IMR-90 (cell line): ENCODE results near the gene GPC6.

Source experiments
- CEBPB ChIP-seq: IDR thresholded peaks from 2 replicates; pipeline ENCODE4 v1.6.1; 2012; ENCODE audit warnings: low read depth, low read length, improper control_type of control experiment
- CTCF ChIP-seq: conservative IDR thresholded peaks from 2 replicates; pipeline ENCODE4 v1.5.1; 2012; ENCODE audit warnings: mild to moderate bottlenecking, low read depth, low read length, improper control_type of control experiment
- MAFK ChIP-seq: IDR thresholded peaks from 2 replicates; pipeline ENCODE4 v1.6.1; 2012; ENCODE audit warnings: low read depth, low read length, improper control_type of control experiment
- NFE2L2 ChIP-seq: fragments of 150-350 bp; IDR thresholded peaks from 2 replicates; pipeline ENCODE4 v1.6.1; 2016; ENCODE audit warnings: low read depth, mild to moderate bottlenecking, low read length
- POLR2A ChIP-seq: IDR thresholded peaks from 2 replicates; pipeline ENCODE4 v1.6.1; 2012; ENCODE audit warnings: mild to moderate bottlenecking, low read depth, low read length
- RAD21 ChIP-seq: IDR thresholded peaks from 2 replicates; pipeline ENCODE4 v1.6.1; 2012; ENCODE audit warnings: low read length, improper control_type of control experiment
- SMC3 ChIP-seq: fragments of 150-350 bp; IDR thresholded peaks from 2 replicates; pipeline ENCODE4 v1.6.1; 2016; ENCODE audit warnings: low read depth, mild to moderate bottlenecking, antibody characterized with exemption, low read length, moderate library complexity

- no peak for TF ChIP-seq POLR2A
- TF ChIP-seq CTCF: no peak
- no peak for TF ChIP-seq MAFK
- TF ChIP-seq SMC3: no peak
- no peak for TF ChIP-seq CEBPB
- no peak for TF ChIP-seq NFE2L2
- no peak for TF ChIP-seq RAD21
Observed at GRCh38 chr13:93356469-93356868, 129.9 kb downstream of the GPC6 start.
